Epithelial cell of esophagus (primary cell): ENCODE data around the gene SCYGR8.

Experiments
- DNase-seq: peaks from one replicate; pipeline ENCODE4 v3.0.0; 2010; ENCODE audit warnings: low read depth
- H3K4me3 ChIP-seq: 2 replicates; pipeline ENCODE4 v1.5.1; 2011; ENCODE audit warnings: mild to moderate bottlenecking, low read length, control low read depth
- TF ChIP-seq, protein P1 (sequence below): IDR thresholded peaks from 2 replicates; pipeline ENCODE4 v1.5.1; 2011; ENCODE audit warnings: low read depth, mild to moderate bottlenecking, low read length, control low read depth, inconsistent platforms; ENCODE audit not compliant: insufficient read depth; ENCODE audit errors: missing control alignments

SCYGR8 gene, protein sequence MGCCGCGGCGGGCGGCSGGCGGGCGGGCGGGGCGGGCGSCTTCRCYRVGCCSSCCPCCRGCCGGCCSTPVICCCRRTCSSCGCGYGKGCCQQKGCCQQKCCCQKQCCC

GRCh38 chr2:227745594-227745993, at the start of gene SCYGR8:
Gene SCYGR8 (plus strand): TSS chr2:227745894. CDS start chr2:227745894, 0 bp downstream.
- TF ChIP-seq, protein P1, sequence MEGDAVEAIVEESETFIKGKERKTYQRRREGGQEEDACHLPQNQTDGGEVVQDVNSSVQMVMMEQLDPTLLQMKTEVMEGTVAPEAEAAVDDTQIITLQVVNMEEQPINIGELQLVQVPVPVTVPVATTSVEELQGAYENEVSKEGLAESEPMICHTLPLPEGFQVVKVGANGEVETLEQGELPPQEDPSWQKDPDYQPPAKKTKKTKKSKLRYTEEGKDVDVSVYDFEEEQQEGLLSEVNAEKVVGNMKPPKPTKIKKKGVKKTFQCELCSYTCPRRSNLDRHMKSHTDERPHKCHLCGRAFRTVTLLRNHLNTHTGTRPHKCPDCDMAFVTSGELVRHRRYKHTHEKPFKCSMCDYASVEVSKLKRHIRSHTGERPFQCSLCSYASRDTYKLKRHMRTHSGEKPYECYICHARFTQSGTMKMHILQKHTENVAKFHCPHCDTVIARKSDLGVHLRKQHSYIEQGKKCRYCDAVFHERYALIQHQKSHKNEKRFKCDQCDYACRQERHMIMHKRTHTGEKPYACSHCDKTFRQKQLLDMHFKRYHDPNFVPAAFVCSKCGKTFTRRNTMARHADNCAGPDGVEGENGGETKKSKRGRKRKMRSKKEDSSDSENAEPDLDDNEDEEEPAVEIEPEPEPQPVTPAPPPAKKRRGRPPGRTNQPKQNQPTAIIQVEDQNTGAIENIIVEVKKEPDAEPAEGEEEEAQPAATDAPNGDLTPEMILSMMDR: no peak
- no peak within 1 kb of the TSS for H3K4me3 ChIP-seq
- DNase-seq: no peak

DNA sequence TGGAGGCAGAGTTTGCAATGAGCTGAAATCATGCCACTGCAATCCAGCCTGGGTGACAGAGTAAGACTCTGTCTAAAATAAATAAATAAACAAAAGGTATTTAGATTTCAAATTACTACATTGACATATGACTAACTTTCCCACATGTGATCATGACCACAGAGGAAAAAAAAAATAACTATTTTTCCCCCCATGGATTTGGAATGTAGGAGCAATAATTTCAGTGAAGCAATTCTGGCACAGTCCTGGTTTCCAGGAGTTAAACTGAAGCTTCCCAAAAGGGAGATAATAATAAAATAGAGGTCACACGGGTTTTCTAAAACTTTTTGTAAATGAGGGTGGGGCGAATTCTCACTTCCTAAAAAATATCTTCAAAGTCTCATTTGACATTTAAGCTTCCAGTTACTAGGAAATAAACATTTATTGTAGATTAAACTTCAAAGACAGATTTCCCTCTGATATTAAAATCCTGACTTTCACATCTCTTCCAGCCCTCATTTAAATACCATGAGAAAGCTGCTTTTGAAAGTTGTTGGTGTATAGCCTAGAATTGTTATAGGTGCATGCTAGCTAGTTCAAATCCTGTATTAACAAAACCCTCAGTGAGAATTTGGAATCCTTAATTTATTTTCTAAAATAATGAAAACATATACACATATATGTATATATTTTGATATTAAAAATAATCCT, 48.6 kb upstream of the SCYGR8 start:
- H3K4me3 ChIP-seq: no peak overlapping the region
- TF ChIP-seq, protein P1: no peak
- no peak for DNase-seq

GRCh38 chr2:227701556-227701955, 44.1 kb upstream of the SCYGR8 start:
- DNase-seq: no peak
- no peak overlapping the region for H3K4me3 ChIP-seq
- TF ChIP-seq, protein P1: no peak

DNA sequence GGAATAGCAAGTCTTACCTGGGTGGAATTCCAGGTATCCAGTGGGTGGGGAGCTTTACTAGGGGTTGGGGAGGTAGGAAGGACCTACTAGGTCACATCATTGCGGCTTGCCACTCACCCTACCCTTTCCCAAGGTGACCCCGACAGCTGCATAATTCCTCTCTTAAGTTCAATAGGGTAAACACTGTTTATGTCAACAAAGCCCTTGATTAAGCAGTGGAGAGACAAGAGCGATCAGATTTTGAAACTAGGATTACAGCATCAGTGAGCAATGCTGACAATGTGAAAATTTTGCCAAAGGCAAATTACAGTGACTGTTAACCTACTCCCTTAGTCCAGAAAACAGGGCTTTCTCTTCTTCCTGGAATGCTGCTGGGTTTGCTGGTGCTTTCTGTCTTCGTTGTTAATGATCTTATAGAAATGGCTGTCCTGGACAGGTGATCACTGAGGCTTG, 42.4 kb upstream of the SCYGR8 start:
- TF ChIP-seq, protein P1: no peak
- H3K4me3 ChIP-seq: no peak overlapping the region
- DNase-seq: peak; percentile 91

DNA sequence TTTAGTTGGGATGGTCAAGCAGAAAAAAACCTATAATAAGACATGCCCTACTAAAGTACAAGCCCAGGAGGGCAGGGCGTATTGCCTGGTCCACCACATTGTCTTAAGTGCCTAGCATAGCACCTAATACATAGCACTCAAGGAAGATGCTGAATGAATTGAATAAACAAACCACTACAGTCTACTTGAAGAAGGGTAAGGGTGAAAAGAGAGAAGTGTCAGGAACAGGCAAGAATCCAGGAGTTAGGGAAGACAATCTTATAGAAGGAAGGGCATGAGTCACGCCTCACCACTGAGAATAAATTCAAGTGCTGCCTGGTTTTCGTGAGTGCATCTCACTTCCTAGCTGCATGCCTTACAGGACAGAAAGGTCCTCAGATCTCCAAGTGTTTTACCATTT, 41.7 kb upstream of the SCYGR8 start:
- TF ChIP-seq, protein P1: no peak
- DNase-seq: peak; percentile 73
- H3K4me3 ChIP-seq: no peak overlapping the region

- TF ChIP-seq, protein P1: no peak
- H3K4me3 ChIP-seq: no peak overlapping the region
- no peak for DNase-seq
Measured at GRCh38 chr2:227706859-227707258, 38.8 kb upstream of the SCYGR8 start.

- TF ChIP-seq, protein P1: no peak
- H3K4me3 ChIP-seq: no peak overlapping the region
Measured at GRCh38 chr2:227707390-227707789, 38.3 kb upstream of the SCYGR8 start.

More at GRCh38 chr2:227707390-227707789, 38.3 kb upstream of the SCYGR8 start:
- DNase-seq: no peak
